ENCODE results near the gene OPN1LW. TPM values are rescaled to one million over a fixed set of nuclear protein-coding genes. Genes with fewer than 3 reads are reported as not detected.
A peak's percentile ranks its signal among the peaks of the same experiment; 100 is the strongest.
"Not testable (repeated sequence)": the region's sequence is repeated elsewhere in the genome, so short reads cannot be mapped to it uniquely, and the experiment has no call there.

Gene OPN1LW
- total RNA-seq, 2 donors from 2014 or later: not detected

DNA sequence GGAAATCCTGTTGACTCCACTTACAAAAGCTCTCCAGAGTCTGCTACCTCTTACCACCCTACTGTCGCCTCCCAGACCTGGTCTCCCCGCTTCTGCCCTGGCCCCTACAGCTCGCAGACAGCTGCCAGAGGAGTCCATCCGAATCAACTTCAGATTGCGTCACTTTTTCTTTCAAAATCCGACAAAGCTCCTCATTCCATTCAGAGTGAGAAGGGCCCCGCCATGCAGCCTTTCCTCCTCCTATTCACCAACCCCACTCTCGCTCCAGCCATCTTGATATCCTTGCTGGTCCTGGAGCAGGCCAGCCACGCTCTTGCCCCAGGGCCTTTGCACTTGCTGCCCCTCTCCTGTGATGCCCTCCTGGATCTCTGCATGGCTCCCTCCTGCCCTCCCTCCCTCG is 5.2 kb upstream of the OPN1LW start:
- no peak for DNase-seq (ENCODE audit: low spot score)
- no peak overlapping the region for H3K27ac ChIP-seq
- H3K27me3 ChIP-seq (replicated peaks; ENCODE audit: insufficient read depth): no peaks in the 10 kb centered on the region
- no peaks in the 10 kb centered on the region for H3K4me1 ChIP-seq (replicated peaks)
- 94% methylated on average over 10 of the region's 10 CpGs for WGBS
- intact Hi-C loops (cut with DNase I): no loop called here
- H3K4me3 ChIP-seq: no peak overlapping the region
- TF ChIP-seq POLR2A (IDR thresholded peaks at IDR 0.05) (no peak), POLR2AphosphoS5 (IDR thresholded peaks at IDR 0.05) (no peak)
- TF ChIP-seq, protein P1, sequence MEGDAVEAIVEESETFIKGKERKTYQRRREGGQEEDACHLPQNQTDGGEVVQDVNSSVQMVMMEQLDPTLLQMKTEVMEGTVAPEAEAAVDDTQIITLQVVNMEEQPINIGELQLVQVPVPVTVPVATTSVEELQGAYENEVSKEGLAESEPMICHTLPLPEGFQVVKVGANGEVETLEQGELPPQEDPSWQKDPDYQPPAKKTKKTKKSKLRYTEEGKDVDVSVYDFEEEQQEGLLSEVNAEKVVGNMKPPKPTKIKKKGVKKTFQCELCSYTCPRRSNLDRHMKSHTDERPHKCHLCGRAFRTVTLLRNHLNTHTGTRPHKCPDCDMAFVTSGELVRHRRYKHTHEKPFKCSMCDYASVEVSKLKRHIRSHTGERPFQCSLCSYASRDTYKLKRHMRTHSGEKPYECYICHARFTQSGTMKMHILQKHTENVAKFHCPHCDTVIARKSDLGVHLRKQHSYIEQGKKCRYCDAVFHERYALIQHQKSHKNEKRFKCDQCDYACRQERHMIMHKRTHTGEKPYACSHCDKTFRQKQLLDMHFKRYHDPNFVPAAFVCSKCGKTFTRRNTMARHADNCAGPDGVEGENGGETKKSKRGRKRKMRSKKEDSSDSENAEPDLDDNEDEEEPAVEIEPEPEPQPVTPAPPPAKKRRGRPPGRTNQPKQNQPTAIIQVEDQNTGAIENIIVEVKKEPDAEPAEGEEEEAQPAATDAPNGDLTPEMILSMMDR (IDR thresholded peaks at IDR 0.05): no peak
- no peaks in the 10 kb centered on the region for H3K9me3 ChIP-seq
- H3K36me3 ChIP-seq: no peaks in the 10 kb centered on the region

DNA sequence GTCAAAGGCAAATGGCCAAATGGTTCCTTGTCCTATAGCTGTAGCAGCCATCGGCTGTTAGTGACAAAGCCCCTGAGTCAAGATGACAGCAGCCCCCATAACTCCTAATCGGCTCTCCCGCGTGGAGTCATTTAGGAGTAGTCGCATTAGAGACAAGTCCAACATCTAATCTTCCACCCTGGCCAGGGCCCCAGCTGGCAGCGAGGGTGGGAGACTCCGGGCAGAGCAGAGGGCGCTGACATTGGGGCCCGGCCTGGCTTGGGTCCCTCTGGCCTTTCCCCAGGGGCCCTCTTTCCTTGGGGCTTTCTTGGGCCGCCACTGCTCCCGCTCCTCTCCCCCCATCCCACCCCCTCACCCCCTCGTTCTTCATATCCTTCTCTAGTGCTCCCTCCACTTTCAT is 3.8 kb upstream of the OPN1LW start:
- Histone ChIP-seq H3K9me3 (no peaks in the 10 kb centered on the region), H3K4me1 (replicated peaks) (no peaks in the 10 kb centered on the region), H3K27me3 (replicated peaks; ENCODE audit: insufficient read depth) (no peaks in the 10 kb centered on the region), H3K27ac (no peak overlapping the region), H3K36me3 (no peaks in the 10 kb centered on the region), H3K4me3 (no peak overlapping the region)
- intact Hi-C loops (cut with DNase I): no loop called here
- TF ChIP-seq, protein P1 (IDR thresholded peaks at IDR 0.05): no peak
- TF ChIP-seq POLR2AphosphoS5 (IDR thresholded peaks at IDR 0.05) (no peak), POLR2A (IDR thresholded peaks at IDR 0.05) (no peak)
- WGBS: 92% methylated on average over 12 of the region's 12 CpGs
- DNase-seq (ENCODE audit: low spot score): no peak

DNA sequence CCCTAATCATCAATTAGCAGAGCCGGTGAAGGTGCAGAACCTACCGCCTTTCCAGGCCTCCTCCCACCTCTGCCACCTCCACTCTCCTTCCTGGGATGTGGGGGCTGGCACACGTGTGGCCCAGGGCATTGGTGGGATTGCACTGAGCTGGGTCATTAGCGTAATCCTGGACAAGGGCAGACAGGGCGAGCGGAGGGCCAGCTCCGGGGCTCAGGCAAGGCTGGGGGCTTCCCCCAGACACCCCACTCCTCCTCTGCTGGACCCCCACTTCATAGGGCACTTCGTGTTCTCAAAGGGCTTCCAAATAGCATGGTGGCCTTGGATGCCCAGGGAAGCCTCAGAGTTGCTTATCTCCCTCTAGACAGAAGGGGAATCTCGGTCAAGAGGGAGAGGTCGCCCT is 3.3 kb upstream of the OPN1LW start:
- intact Hi-C loops (cut with DNase I): no loop called here
- whole genome bisulfite sequencing: 87% methylated on average over 8 of the region's 10 CpGs
- TF ChIP-seq POLR2AphosphoS5 (IDR thresholded peaks at IDR 0.05) (no peak), POLR2A (IDR thresholded peaks at IDR 0.05) (no peak)
- TF ChIP-seq, protein P1 (IDR thresholded peaks at IDR 0.05): no peak

DNA sequence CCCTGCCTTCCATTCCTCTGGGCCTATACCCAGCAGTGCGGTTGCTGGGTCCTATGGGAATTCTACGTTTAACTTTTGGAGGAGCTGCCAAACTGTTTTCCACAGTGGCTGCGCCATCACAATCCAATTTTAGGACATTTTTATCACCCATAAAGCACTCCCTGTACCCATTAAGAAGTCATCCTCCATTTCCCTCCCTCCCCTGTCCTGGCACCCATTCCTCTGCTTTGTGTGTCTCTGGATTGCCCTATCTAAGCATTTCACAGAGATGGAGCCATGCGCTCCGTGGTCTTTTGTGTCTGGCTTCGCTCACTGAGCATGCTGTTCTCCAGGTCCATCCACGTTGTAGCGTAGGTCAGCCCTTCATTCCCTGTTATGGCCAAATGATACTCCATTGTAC is 1.7 kb upstream of the OPN1LW start:
- intact Hi-C loops (cut with DNase I): no loop called here
- Histone ChIP-seq H3K9me3 (no peaks in the 10 kb centered on the region), H3K27ac (peak overlapping the region in 1 of 2 donors; percentile 51), H3K27me3 (replicated peaks; ENCODE audit: insufficient read depth) (no peaks in the 10 kb centered on the region), H3K4me1 (replicated peaks) (no peaks in the 10 kb centered on the region), H3K4me3 (no peak overlapping the region), H3K36me3 (no peaks in the 10 kb centered on the region)
- peak; percentile 19 for DNase-seq (ENCODE audit: low spot score)
- TF ChIP-seq POLR2AphosphoS5 (IDR thresholded peaks at IDR 0.05) (peak; percentile 55), POLR2A (IDR thresholded peaks at IDR 0.05) (no peak)
- TF ChIP-seq, protein P1 (IDR thresholded peaks at IDR 0.05): no peak
- WGBS: 26% methylated on average over 8 of the region's 8 CpGs

More for the DNA sequence above, 3.3 kb upstream of the OPN1LW start:
- Histone ChIP-seq H3K27me3 (replicated peaks; ENCODE audit: insufficient read depth) (no peaks in the 10 kb centered on the region), H3K9me3 (no peaks in the 10 kb centered on the region), H3K4me1 (replicated peaks) (no peaks in the 10 kb centered on the region), H3K36me3 (no peaks in the 10 kb centered on the region), H3K27ac (no peak overlapping the region), H3K4me3 (no peak overlapping the region)
- no peak for DNase-seq (ENCODE audit: low spot score)

DNA sequence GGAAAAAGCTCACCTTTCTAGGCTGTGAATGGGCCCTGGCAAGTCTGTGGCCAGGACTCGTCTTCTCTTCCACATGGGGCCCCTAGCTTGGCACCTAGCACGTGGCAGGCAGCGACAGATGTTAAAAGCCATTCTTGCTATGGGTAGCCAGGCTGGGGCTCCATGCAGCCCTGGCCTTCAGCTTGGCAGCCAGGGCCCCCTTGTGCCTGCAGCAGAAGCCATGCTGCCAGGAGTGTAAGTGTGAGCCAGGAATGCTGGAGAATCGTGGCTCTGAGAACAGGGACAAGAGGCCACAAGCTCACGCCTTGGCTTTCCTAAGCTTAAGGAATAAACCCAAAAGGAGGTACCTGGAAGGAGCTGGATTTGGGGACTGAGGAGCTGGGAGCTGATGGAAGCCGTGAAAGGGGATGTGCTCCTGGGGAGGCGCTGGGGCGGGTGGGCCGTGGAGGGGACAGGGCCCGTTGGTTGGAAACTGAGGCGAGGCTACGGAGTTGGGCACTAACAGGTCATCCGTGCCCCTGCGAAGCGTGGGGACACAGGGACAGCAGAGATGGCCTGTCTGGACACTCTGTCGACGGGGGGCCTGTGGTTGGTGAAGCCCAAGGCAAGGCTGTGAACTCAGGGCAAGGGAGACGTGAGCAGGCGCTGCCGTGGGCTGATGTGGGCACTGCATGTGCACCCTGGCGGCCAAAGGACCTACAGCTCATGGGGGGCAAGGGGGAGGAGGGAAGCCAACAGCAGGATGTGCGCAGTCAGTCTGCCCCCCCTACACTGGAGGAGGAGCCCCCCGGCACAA is 895 bp upstream of the OPN1LW start:
- TF ChIP-seq, protein P1 (IDR thresholded peaks at IDR 0.05): no peak
- TF ChIP-seq POLR2AphosphoS5 (IDR thresholded peaks at IDR 0.05) (no peak), POLR2A (IDR thresholded peaks at IDR 0.05) (no peak)
- WGBS: 85% methylated on average over 18 of the region's 23 CpGs
- H3K9me3 ChIP-seq: no peaks in the 10 kb centered on the region
- no peaks in the 10 kb centered on the region for H3K4me1 ChIP-seq (replicated peaks)
- H3K36me3 ChIP-seq: no peaks in the 10 kb centered on the region
- H3K27ac ChIP-seq: peak overlapping the region in 1 of 2 donors; percentile 51
- no peak overlapping the region for H3K4me3 ChIP-seq
- no peak for DNase-seq (ENCODE audit: low spot score)
- H3K27me3 ChIP-seq (replicated peaks; ENCODE audit: insufficient read depth): no peaks in the 10 kb centered on the region
- intact Hi-C loops (cut with DNase I): no loop called here

DNA sequence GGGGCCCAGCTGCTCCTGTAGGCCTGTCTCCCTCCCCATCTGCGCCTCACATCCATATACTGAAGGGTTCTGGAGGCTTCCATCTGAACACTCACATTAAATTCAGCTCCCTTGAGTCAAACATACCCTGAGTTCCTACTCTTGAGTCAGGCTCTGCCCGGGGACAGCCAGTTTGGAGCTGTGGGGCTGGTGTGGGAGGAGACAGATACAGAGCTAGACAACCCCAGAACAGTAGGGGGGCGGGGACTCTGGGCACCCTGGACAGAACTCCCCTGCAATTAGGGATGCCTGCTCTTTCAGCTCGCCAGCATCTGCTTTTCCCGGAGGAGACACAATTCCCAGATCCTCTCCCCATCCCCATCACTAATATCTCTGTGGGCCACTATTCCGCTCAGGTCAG is 7.0 kb downstream of the OPN1LW start:
- H3K27me3 ChIP-seq (replicated peaks; ENCODE audit: insufficient read depth); H3K9me3 ChIP-seq; H3K4me1 ChIP-seq (replicated peaks); H3K27ac ChIP-seq; H3K36me3 ChIP-seq; DNase-seq (ENCODE audit: low spot score); intact Hi-C loops (cut with DNase I); H3K4me3 ChIP-seq: not testable (repeated sequence)
- 100% methylated on average over 1 of the region's 6 CpGs for WGBS

DNA sequence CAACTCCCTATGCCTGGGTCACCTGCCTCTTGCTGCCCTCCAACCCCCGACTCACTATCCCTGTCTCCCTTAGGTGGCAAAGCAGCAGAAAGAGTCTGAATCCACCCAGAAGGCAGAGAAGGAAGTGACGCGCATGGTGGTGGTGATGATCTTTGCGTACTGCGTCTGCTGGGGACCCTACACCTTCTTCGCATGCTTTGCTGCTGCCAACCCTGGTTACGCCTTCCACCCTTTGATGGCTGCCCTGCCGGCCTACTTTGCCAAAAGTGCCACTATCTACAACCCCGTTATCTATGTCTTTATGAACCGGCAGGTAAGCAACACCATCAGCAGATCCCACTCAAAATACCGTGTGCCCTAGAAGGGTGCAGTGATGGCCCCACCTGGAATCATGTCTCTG is 12.2 kb downstream of the OPN1LW start:
- intact Hi-C loops (cut with DNase I); H3K4me1 ChIP-seq (replicated peaks); DNase-seq (ENCODE audit: low spot score); H3K36me3 ChIP-seq; H3K4me3 ChIP-seq; H3K9me3 ChIP-seq; H3K27ac ChIP-seq; H3K27me3 ChIP-seq (replicated peaks; ENCODE audit: insufficient read depth): not testable (repeated sequence)
- WGBS: 95% methylated on average over 7 of the region's 11 CpGs
